Measurements from ENCODE around the gene SPAST.
"Not testable (repeated sequence)": the region's sequence is repeated elsewhere in the genome, so short reads cannot be mapped to it uniquely, and the experiment has no call there.

Gene SPAST

GRCh38 chr2:32063310-32064020, at the start of gene SPAST:
SPAST (plus strand) TSS chr2:32063556; CDS start chr2:32063832, 276 bp downstream.
- peak; percentile 94 for DNase-seq (ENCODE audit: low read depth)

GRCh38 chr2:32018789-32019482, 44.4 kb upstream of the SPAST start:
- DNase-seq (ENCODE audit: low read depth), result not testable (repeated sequence)

GRCh38 chr2:32034198-32034887, 29.0 kb upstream of the SPAST start:
- DNase-seq (ENCODE audit: low read depth), result not testable (repeated sequence)

- peak; percentile 84 for DNase-seq (ENCODE audit: low read depth)
Measured at GRCh38 chr2:32039447-32040219, 23.7 kb upstream of the SPAST start, which contains the start of gene DPY30. DPY30 (minus strand) TSS chr2:32039805; CDS start chr2:32039456, 349 bp downstream.

- no peak for DNase-seq (ENCODE audit: low read depth)
Measured at GRCh38 chr2:32043561-32043960, 19.8 kb upstream of the SPAST start.

GRCh38 chr2:32051836-32052439, 11.4 kb upstream of the SPAST start:
- DNase-seq (ENCODE audit: low read depth), result no peak

- DNase-seq (ENCODE audit: low read depth), result not testable (repeated sequence)
Measured at GRCh38 chr2:32054583-32054982, 8.8 kb upstream of the SPAST start.

- DNase-seq (ENCODE audit: low read depth), result no peak
Measured at GRCh38 chr2:32058130-32058529, 5.2 kb upstream of the SPAST start.

GRCh38 chr2:32060266-32060665, 3.1 kb upstream of the SPAST start:
- no peak for DNase-seq (ENCODE audit: low read depth)

GRCh38 chr2:32061430-32061829, 1.9 kb upstream of the SPAST start:
- no peak for DNase-seq (ENCODE audit: low read depth)

GRCh38 chr2:32061973-32062861, 1.1 kb upstream of the SPAST start:
- DNase-seq (ENCODE audit: low read depth), result no peak

- peak; percentile 5 for DNase-seq (ENCODE audit: low read depth)
Measured at GRCh38 chr2:32064021-32064601, 755 bp downstream of the SPAST start.

- no peak for DNase-seq (ENCODE audit: low read depth)
Measured at GRCh38 chr2:32064713-32065112, 1.4 kb downstream of the SPAST start.

GRCh38 chr2:32067549-32067948, 4.2 kb downstream of the SPAST start:
- DNase-seq (ENCODE audit: low read depth), result no peak

GRCh38 chr2:32074134-32074506, 10.8 kb downstream of the SPAST start:
- DNase-seq (ENCODE audit: low read depth), result no peak

GRCh38 chr2:32095671-32096070, 32.3 kb downstream of the SPAST start:
- DNase-seq (ENCODE audit: low read depth), result no peak

- no peak for DNase-seq (ENCODE audit: low read depth)
Measured at GRCh38 chr2:32108111-32108510, 44.8 kb downstream of the SPAST start.

GRCh38 chr2:32118055-32118454, 54.7 kb downstream of the SPAST start:
- DNase-seq (ENCODE audit: low read depth), result no peak

GRCh38 chr2:32119161-32119560, 55.8 kb downstream of the SPAST start:
- DNase-seq (ENCODE audit: low read depth), result no peak

GRCh38 chr2:32124660-32125059, 61.3 kb downstream of the SPAST start:
- no peak for DNase-seq (ENCODE audit: low read depth)
